ENCODE data around the gene AQP5.

AQP5 gene

GRCh38 chr12:49990273-49990672 lies 28.6 kb downstream of the AQP5 start:
- peaks cover 86% of the 10 kb centered on the region for H3K36me3 ChIP-seq (ENCODE audit: insufficient read depth, insufficient read length, low read length)
- H3K4me1 ChIP-seq (ENCODE audit: insufficient read depth, insufficient read length) = no peaks in the 10 kb centered on the region
- TF ChIP-seq YY1 (IDR thresholded peaks at IDR 0.05; ENCODE audit: insufficient read depth, insufficient read length) (no peak), ZNF274 (IDR thresholded peaks at IDR 0.05; ENCODE audit: low read depth, low read length) (no peak), SUZ12 (IDR thresholded peaks at IDR 0.05; ENCODE audit: extremely low read depth, insufficient read depth, insufficient read length) (no peak)
- H3K4me3 ChIP-seq (ENCODE audit: insufficient read length, low read depth) = no peak overlapping the region
- H3K9me3 ChIP-seq (ENCODE audit: insufficient read depth, low read length) = no peaks in the 10 kb centered on the region
- no peak overlapping the region for H3K9ac ChIP-seq (ENCODE audit: insufficient read length, low read depth)
- no peak for DNase-seq (ENCODE audit: low read depth, low spot score)
- no peaks in the 10 kb centered on the region for H3K27me3 ChIP-seq (ENCODE audit: insufficient read depth, insufficient read length)

GRCh38 chr12:49998453-49998852 lies 36.8 kb downstream of the AQP5 start:
- peaks cover 88% of the 10 kb centered on the region for H3K36me3 ChIP-seq (ENCODE audit: insufficient read depth, insufficient read length, low read length)
- DNase-seq (ENCODE audit: low read depth, low spot score) = no peak
- no peak overlapping the region for H3K4me3 ChIP-seq (ENCODE audit: insufficient read length, low read depth)
- no peaks in the 10 kb centered on the region for H3K9me3 ChIP-seq (ENCODE audit: insufficient read depth, low read length)
- H3K27me3 ChIP-seq (ENCODE audit: insufficient read depth, insufficient read length) = no peaks in the 10 kb centered on the region
- no peak overlapping the region for H3K9ac ChIP-seq (ENCODE audit: insufficient read length, low read depth)
- no peaks in the 10 kb centered on the region for H3K4me1 ChIP-seq (ENCODE audit: insufficient read depth, insufficient read length)
- TF ChIP-seq SUZ12 (IDR thresholded peaks at IDR 0.05; ENCODE audit: extremely low read depth, insufficient read depth, insufficient read length) = no peak
- no peak for TF ChIP-seq YY1 (IDR thresholded peaks at IDR 0.05; ENCODE audit: insufficient read depth, insufficient read length)
- no peak for TF ChIP-seq ZNF274 (IDR thresholded peaks at IDR 0.05; ENCODE audit: low read depth, low read length)

- Histone ChIP-seq H3K27me3 (ENCODE audit: insufficient read depth, insufficient read length) (no peaks in the 10 kb centered on the region), H3K36me3 (ENCODE audit: insufficient read depth, insufficient read length, low read length) (peaks cover 83% of the 10 kb centered on the region), H3K4me3 (ENCODE audit: insufficient read length, low read depth) (no peak overlapping the region), H3K4me1 (ENCODE audit: insufficient read depth, insufficient read length) (no peaks in the 10 kb centered on the region), H3K9me3 (ENCODE audit: insufficient read depth, low read length) (no peaks in the 10 kb centered on the region), H3K9ac (ENCODE audit: insufficient read length, low read depth) (no peak overlapping the region)
- TF ChIP-seq YY1 (IDR thresholded peaks at IDR 0.05; ENCODE audit: insufficient read depth, insufficient read length) = no peak
- DNase-seq (ENCODE audit: low read depth, low spot score) = no peak
These were observed 41.9 kb downstream of the AQP5 start for GRCh38 chr12:50003595-50003994.

GRCh38 chr12:50004696-50005095 lies 43.0 kb downstream of the AQP5 start:
- Histone ChIP-seq H3K36me3 (ENCODE audit: insufficient read depth, insufficient read length, low read length) (peaks cover 76% of the 10 kb centered on the region), H3K9ac (ENCODE audit: insufficient read length, low read depth) (no peak overlapping the region), H3K4me1 (ENCODE audit: insufficient read depth, insufficient read length) (no peaks in the 10 kb centered on the region), H3K27me3 (ENCODE audit: insufficient read depth, insufficient read length) (no peaks in the 10 kb centered on the region), H3K9me3 (ENCODE audit: insufficient read depth, low read length) (no peaks in the 10 kb centered on the region), H3K4me3 (ENCODE audit: insufficient read length, low read depth) (no peak overlapping the region)
- TF ChIP-seq YY1 (IDR thresholded peaks at IDR 0.05; ENCODE audit: insufficient read depth, insufficient read length) (no peak), ZNF274 (IDR thresholded peaks at IDR 0.05; ENCODE audit: low read depth, low read length) (no peak), SUZ12 (IDR thresholded peaks at IDR 0.05; ENCODE audit: extremely low read depth, insufficient read depth, insufficient read length) (no peak)
- DNase-seq (ENCODE audit: low read depth, low spot score) = no peak

- H3K36me3 ChIP-seq (ENCODE audit: insufficient read depth, insufficient read length, low read length) = peaks cover 76% of the 10 kb centered on the region
- H3K27me3 ChIP-seq (ENCODE audit: insufficient read depth, insufficient read length) = no peaks in the 10 kb centered on the region
- no peak overlapping the region for H3K9ac ChIP-seq (ENCODE audit: insufficient read length, low read depth)
- TF ChIP-seq ZNF274 (IDR thresholded peaks at IDR 0.05; ENCODE audit: low read depth, low read length) = no peak
- TF ChIP-seq YY1 (IDR thresholded peaks at IDR 0.05; ENCODE audit: insufficient read depth, insufficient read length) = no peak
- TF ChIP-seq SUZ12 (IDR thresholded peaks at IDR 0.05; ENCODE audit: extremely low read depth, insufficient read depth, insufficient read length) = no peak
- H3K4me1 ChIP-seq (ENCODE audit: insufficient read depth, insufficient read length) = no peaks in the 10 kb centered on the region
- no peak for DNase-seq (ENCODE audit: low read depth, low spot score)
- H3K4me3 ChIP-seq (ENCODE audit: insufficient read length, low read depth) = no peak overlapping the region
- no peaks in the 10 kb centered on the region for H3K9me3 ChIP-seq (ENCODE audit: insufficient read depth, low read length)
These were observed 43.5 kb downstream of the AQP5 start for GRCh38 chr12:50005175-50005574.

- Histone ChIP-seq H3K4me1 (ENCODE audit: insufficient read depth, insufficient read length) (no peaks in the 10 kb centered on the region), H3K4me3 (ENCODE audit: insufficient read length, low read depth) (no peak overlapping the region), H3K36me3 (ENCODE audit: insufficient read depth, insufficient read length, low read length) (peaks cover 75% of the 10 kb centered on the region), H3K27me3 (ENCODE audit: insufficient read depth, insufficient read length) (no peaks in the 10 kb centered on the region), H3K9ac (ENCODE audit: insufficient read length, low read depth) (no peak overlapping the region), H3K9me3 (ENCODE audit: insufficient read depth, low read length) (no peaks in the 10 kb centered on the region)
- TF ChIP-seq ZNF274 (IDR thresholded peaks at IDR 0.05; ENCODE audit: low read depth, low read length) (no peak), YY1 (IDR thresholded peaks at IDR 0.05; ENCODE audit: insufficient read depth, insufficient read length) (no peak), SUZ12 (IDR thresholded peaks at IDR 0.05; ENCODE audit: extremely low read depth, insufficient read depth, insufficient read length) (no peak)
- DNase-seq (ENCODE audit: low read depth, low spot score) = no peak
These were observed 44.6 kb downstream of the AQP5 start for GRCh38 chr12:50006280-50006679.

GRCh38 chr12:50006754-50007442 lies 45.2 kb downstream of the AQP5 start:
- H3K4me1 ChIP-seq (ENCODE audit: insufficient read depth, insufficient read length) = no peaks in the 10 kb centered on the region
- H3K9me3 ChIP-seq (ENCODE audit: insufficient read depth, low read length) = no peaks in the 10 kb centered on the region
- H3K9ac ChIP-seq (ENCODE audit: insufficient read length, low read depth) = no peak overlapping the region
- H3K27me3 ChIP-seq (ENCODE audit: insufficient read depth, insufficient read length) = no peaks in the 10 kb centered on the region
- no peak overlapping the region for H3K4me3 ChIP-seq (ENCODE audit: insufficient read length, low read depth)
- TF ChIP-seq ZNF274 (IDR thresholded peaks at IDR 0.05; ENCODE audit: low read depth, low read length) = no peak
- no peak for TF ChIP-seq YY1 (IDR thresholded peaks at IDR 0.05; ENCODE audit: insufficient read depth, insufficient read length)
- TF ChIP-seq SUZ12 (IDR thresholded peaks at IDR 0.05; ENCODE audit: extremely low read depth, insufficient read depth, insufficient read length) = no peak
- peaks cover 70% of the 10 kb centered on the region for H3K36me3 ChIP-seq (ENCODE audit: insufficient read depth, insufficient read length, low read length)
- DNase-seq (ENCODE audit: low read depth, low spot score) = no peak
